HCT116 (cell line): ENCODE data around the gene NCKAP5. TPM values are rescaled to one million over a fixed set of nuclear protein-coding genes. Genes with fewer than 3 reads are reported as not detected.

Experiments
- ATAC-seq: fragments of 200-7000 bp; cut with Tn5 transposase; 2 replicates; pipeline ENCODE4 v1.9.1; 2020; ENCODE audit warnings: mild to moderate bottlenecking, moderate library complexity
- BruUV-seq: library from RNA; stranded (reverse); fragments of 400-500 nt; replicated peaks from 2 replicates; lab custom pipeline; 2021; lab: Mats Ljungman, UMichigan
- CTCF ChIA-PET: fragments of 300-600 bp; sonication (Branson Sonifier 250); formaldehyde crosslinking; loops from one replicate; lab custom pipeline; 2021; ENCODE audit warnings: antibody characterized with exemption; lab: Charles Lee
- POLR2A ChIA-PET: fragments of 300-600, 350-600 bp; sonication (Branson Sonifier 250); formaldehyde crosslinking; loops from one replicate; lab custom pipeline; 2021; ENCODE audit warnings: antibody characterized with exemption; lab: Charles Lee
- RAD21 ChIA-PET, 2 experiments: fragments of 300-600 bp; sonication (Branson Sonifier 250); formaldehyde crosslinking; loops; one replicate each; lab custom pipeline; 2023; ENCODE audit warnings: low total read pairs in 2 of 2; ENCODE audit not compliant: uncharacterized antibody in 2 of 2, unreplicated experiment in 2 of 2, low non-redundant PET in 1 of 2; lab: Charles Lee
- DNase-seq: peaks from one replicate; pipeline ENCODE4 v3.0.0-alpha.2; 2010; ENCODE audit warnings: low read depth, low spot score
- H2AFZ ChIP-seq: fragments of 200-600 bp; shearing (Covaris generic), sonication (generic); 2 replicates; pipeline ENCODE4 v1.6.1; 2017; ENCODE audit warnings: low read depth, mixed run types, mixed read lengths, antibody characterized with exemption, low read length; ENCODE audit not compliant: poor library complexity, severe bottlenecking
- H3K27ac ChIP-seq: 2 replicates; pipeline ENCODE4 v1.5.1; 2012; ENCODE audit warnings: low read depth, low read length
- H3K27me3 ChIP-seq: fragments of 200-600 bp; sonication (generic); 2 replicates; pipeline ENCODE4 v1.6.1; 2016; ENCODE audit warnings: mixed run types, low read length, mixed read lengths; ENCODE audit not compliant: insufficient read depth
- H3K36me3 ChIP-seq, 2 experiments: fragments of 200-500 bp in 1 of 2; fragments of 200-600 bp in 1 of 2; sonication (Bioruptor generic) in 1 of 2; sonication (generic) in 1 of 2; 2 replicates each; pipeline versions ENCODE4 v1.5.1 to v1.6.1; 2014 to 2016; ENCODE audit warnings: low read length in 2 of 2, inconsistent platforms in 1 of 2, mixed read lengths in 1 of 2, mixed run types in 1 of 2; ENCODE audit not compliant: insufficient read depth in 2 of 2, control insufficient read depth in 1 of 2
- H3K4me1 ChIP-seq, 2 experiments: fragments of 200-600 bp in 1 of 2; sonication (generic) in 1 of 2; 2 replicates each; pipeline versions ENCODE4 v1.5.1 to v1.6.1; 2012 to 2017; ENCODE audit warnings: low read length in 2 of 2, inconsistent platforms in 1 of 2, mild to moderate bottlenecking in 1 of 2, mixed read lengths in 1 of 2, mixed run types in 1 of 2, moderate library complexity in 1 of 2; ENCODE audit not compliant: insufficient read depth in 2 of 2, control insufficient read depth in 1 of 2
- H3K4me2 ChIP-seq: fragments of 200-600 bp; sonication (generic); 2 replicates; pipeline ENCODE4 v1.6.1; 2017; ENCODE audit warnings: mixed run types, low read length, mixed read lengths
- H3K4me3 ChIP-seq, 2 experiments: fragments of 200-600 bp in 1 of 2; sonication (generic) in 1 of 2; replicated peaks in 1 of 2; 2 replicates each; pipeline ENCODE4 v1.5.1; 2011 to 2016; ENCODE audit warnings: low read length in 2 of 2, control low read depth in 1 of 2, low read depth in 1 of 2, mild to moderate bottlenecking in 1 of 2, mixed read lengths in 1 of 2, mixed run types in 1 of 2
- H3K79me2 ChIP-seq: fragments of 200-600 bp; sonication (generic); 2 replicates; pipeline ENCODE4 v1.6.1; 2017; ENCODE audit warnings: mild to moderate bottlenecking, mixed run types, low read length, moderate library complexity, mixed read lengths; ENCODE audit not compliant: insufficient read depth
- H3K9ac ChIP-seq: fragments of 200-600 bp; sonication (generic); 2 replicates; pipeline ENCODE4 v1.6.1; 2016; ENCODE audit warnings: low read length, mixed read lengths
- H3K9me2 ChIP-seq: fragments of 200-600 bp; sonication (generic), shearing (Covaris generic); 2 replicates; pipeline ENCODE4 v1.6.1; 2017; ENCODE audit warnings: mixed run types, mild to moderate bottlenecking, moderate library complexity; ENCODE audit not compliant: insufficient read depth
- H3K9me3 ChIP-seq, 2 experiments: fragments of 200-500 bp in 1 of 2; fragments of 200-600 bp in 1 of 2; sonication (Bioruptor generic) in 1 of 2; sonication (generic) in 1 of 2; 2 replicates each; pipeline ENCODE4 v1.6.1; 2014 to 2017; ENCODE audit warnings: low read length in 2 of 2, mixed read lengths in 2 of 2, inconsistent platforms in 1 of 2, low read depth in 1 of 2, mild to moderate bottlenecking in 1 of 2, mixed run types in 1 of 2, moderate library complexity in 1 of 2; ENCODE audit not compliant: control insufficient read depth in 1 of 2, insufficient read depth in 1 of 2
- H4K20me1 ChIP-seq: fragments of 200-600 bp; sonication (generic), shearing (Covaris generic); 2 replicates; pipeline ENCODE4 v1.6.1; 2017; ENCODE audit warnings: mixed run types, mild to moderate bottlenecking, moderate library complexity; ENCODE audit not compliant: insufficient read depth
- ATF3 ChIP-seq: IDR thresholded peaks from 2 replicates; pipeline ENCODE4 v1.6.1; 2012
- CTCF ChIP-seq, 3 experiments: fragments of 200-600 bp in 1 of 3; sonication (generic) in 1 of 3; IDR thresholded peaks in 2 of 3; conservative IDR thresholded peaks in 1 of 3; 2 replicates each; pipeline ENCODE4 v1.5.1; 2012 to 2017; ENCODE audit warnings: low read depth in 2 of 3, low read length in 2 of 3, antibody characterized with exemption in 1 of 3, borderline replicate concordance in 1 of 3, control low read depth in 1 of 3, mild to moderate bottlenecking in 1 of 3, mixed read lengths in 1 of 3, mixed run types in 1 of 3, moderate library complexity in 1 of 3; ENCODE audit not compliant: insufficient read depth in 1 of 3
- EGR1 ChIP-seq: IDR thresholded peaks from 2 replicates; pipeline ENCODE4 v1.6.1; 2012; ENCODE audit warnings: low read depth
- ELF1 ChIP-seq: IDR thresholded peaks from 2 replicates; pipeline ENCODE4 v1.6.1; 2012; ENCODE audit warnings: low read depth, borderline replicate concordance
- EZH2 ChIP-seq: fragments of 200-600 bp; sonication (generic); IDR thresholded peaks from 2 replicates; pipeline ENCODE4 v1.6.1; 2017; ENCODE audit warnings: antibody characterized with exemption, mixed run types
- EZH2phosphoT487 ChIP-seq: fragments of 200-600 bp; IDR thresholded peaks from 2 replicates; pipeline ENCODE4 v1.6.1; 2018; ENCODE audit warnings: antibody characterized with exemption, borderline replicate concordance
- FOSL1 ChIP-seq: IDR thresholded peaks from 2 replicates; pipeline ENCODE4 v1.6.1; 2012; ENCODE audit warnings: low read depth
- MAX ChIP-seq: IDR thresholded peaks from 2 replicates; pipeline ENCODE4 v1.6.1; 2012
- POLR2A ChIP-seq: IDR thresholded peaks from 2 replicates; pipeline ENCODE4 v1.7.0; 2011; ENCODE audit warnings: borderline replicate concordance; ENCODE audit not compliant: insufficient read depth, insufficient read length; ENCODE audit errors: extremely low read depth
- POLR2AphosphoS5 ChIP-seq: IDR thresholded peaks from 2 replicates; pipeline ENCODE4 v1.6.1; 2011; ENCODE audit warnings: mild to moderate bottlenecking, low read depth, low read length, moderate library complexity
- SIN3A ChIP-seq: IDR thresholded peaks from 2 replicates; pipeline ENCODE4 v1.6.1; 2012; ENCODE audit warnings: low read depth
- SP1 ChIP-seq: IDR thresholded peaks from 2 replicates; pipeline ENCODE4 v1.6.1; 2012; ENCODE audit warnings: low read depth
- TCF7L2 ChIP-seq: IDR thresholded peaks from 2 replicates; pipeline ENCODE4 v1.7.0; 2011; ENCODE audit warnings: borderline replicate concordance, inconsistent platforms; ENCODE audit not compliant: insufficient read depth, insufficient read length; ENCODE audit errors: extremely low read depth
- ZBTB33 ChIP-seq: IDR thresholded peaks from 2 replicates; pipeline ENCODE4 v1.6.1; 2011; ENCODE audit warnings: mild to moderate bottlenecking, low read length, moderate library complexity; ENCODE audit not compliant: insufficient replicate concordance; ENCODE audit errors: extremely low read depth
- intact Hi-C: fragments of 100-400 bp; cut with micrococcal nuclease; formaldehyde crosslinking; loops from 2 replicates; pipeline ENCODE4 v1.10.0; 2022
- total RNA-seq: library from RNA; stranded (reverse); gene quantifications from one replicate; pipeline ENCODE4 v1.2.1, GENCODE V29; 2021; ENCODE audit not compliant: unreplicated experiment

The NCKAP5 gene
- total RNA-seq, 1 experiment from 2014 or later: 0.30 TPM

- no peaks in the 10 kb centered on the region for H3K79me2 ChIP-seq
- no peaks in the 10 kb centered on the region for H3K9me2 ChIP-seq
- no peak overlapping the region for H2AFZ ChIP-seq
- no peaks in the 10 kb centered on the region for H3K27me3 ChIP-seq
- H3K9me3 ChIP-seq: no peaks in the 10 kb centered on the region
- no peaks in the 10 kb centered on the region for H4K20me1 ChIP-seq
- POLR2A ChIA-PET: interaction anchor here (0.5 kb wide), 1 partner anchor 990 kb away, joined by 3 read pairs; no protein-coding TSS in a partner anchor
- CTCF ChIA-PET: no interaction called here
- TF ChIP-seq POLR2AphosphoS5: no peak
- TF ChIP-seq MAX: no peak
- no peak for TF ChIP-seq FOSL1
- no peak for TF ChIP-seq CTCF (IDR thresholded peaks at IDR 0.05 in 2 of 3, conservative IDR thresholded peaks at IDR 0.05 in 1 of 3; ENCODE audit: borderline replicate concordance in 1 of 3, insufficient read depth in 1 of 3, low read depth in 2 of 3, low read length in 2 of 3)
- TF ChIP-seq EZH2phosphoT487: no peak
- TF ChIP-seq TCF7L2: no peak
- TF ChIP-seq SP1: no peak
- no peak for TF ChIP-seq SIN3A
- no peak for TF ChIP-seq ATF3
- TF ChIP-seq EGR1: no peak
- TF ChIP-seq ZBTB33: no peak
- TF ChIP-seq POLR2A: no peak
- no peak for TF ChIP-seq EZH2
- no peak for TF ChIP-seq ELF1
- H3K4me2 ChIP-seq: no peak overlapping the region
- H3K4me3 ChIP-seq: no peak overlapping the region
- H3K27ac ChIP-seq: no peak overlapping the region
- DNase-seq (no peak), ATAC-seq (no peak)
- H3K9ac ChIP-seq: no peak overlapping the region
- no TSS peak for BruUV-seq
- no peaks in the 10 kb centered on the region for H3K4me1 ChIP-seq
- RAD21 ChIA-PET: no interaction called here
- intact Hi-C loops: no loop called here
- no peaks in the 10 kb centered on the region for H3K36me3 ChIP-seq
These were observed 405.2 kb downstream of the NCKAP5 start for GRCh38 chr2:133163111-133163510.
